ENCODE measurements around the gene PEAK3.

The PEAK3 gene

DNA sequence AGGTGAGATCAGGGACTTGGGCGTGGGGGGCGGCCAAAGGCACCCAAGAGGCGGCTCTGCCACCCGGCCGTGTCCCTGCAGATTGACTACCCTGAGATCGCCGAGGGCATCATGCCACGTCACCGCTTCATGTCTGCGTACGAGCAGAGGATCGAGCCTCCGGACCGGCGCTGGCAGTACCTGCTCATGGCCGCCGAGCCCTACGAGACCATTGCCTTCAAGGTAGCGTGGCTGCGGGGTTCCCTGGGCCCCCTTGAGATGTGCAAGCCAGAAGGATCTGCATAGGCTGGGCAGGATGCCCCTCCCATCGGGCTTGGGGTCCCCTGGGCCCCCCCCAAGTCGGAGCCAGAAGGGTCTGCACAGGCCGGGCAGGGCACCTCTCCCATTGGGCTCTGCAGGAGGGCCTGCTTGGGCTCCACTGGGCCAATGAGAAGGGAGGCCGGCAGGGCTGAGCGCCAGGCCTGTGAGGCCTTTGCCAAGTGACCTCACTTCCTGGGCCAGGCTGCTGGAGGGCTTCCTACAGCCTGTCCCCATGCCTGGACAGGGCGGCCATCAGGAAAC is 35.1 kb downstream of the PEAK3 start:
- peaks cover 23% of the 10 kb centered on the region for H3K36me3 Mint-ChIP-seq (ENCODE audit: low read depth)
- ATAC-seq (no peak), DNase-seq (no peak)
- H3K27ac Mint-ChIP-seq, result no peak overlapping the region
- no peak overlapping the region for H3K4me3 Mint-ChIP-seq
- peaks cover 11% of the 10 kb centered on the region for H3K4me1 Mint-ChIP-seq
- H3K9me3 Mint-ChIP-seq, result no peaks in the 10 kb centered on the region
- no peaks in the 10 kb centered on the region for H3K27me3 Mint-ChIP-seq

GRCh38 chr19:2246014-2246620 is 35.9 kb downstream of the PEAK3 start:
- Mint-ChIP-seq H3K27me3 (no peaks in the 10 kb centered on the region), H3K27ac (no peak overlapping the region), H3K9me3 (no peaks in the 10 kb centered on the region), H3K4me3 (no peak overlapping the region), H3K36me3 (ENCODE audit: low read depth) (peaks cover 29% of the 10 kb centered on the region), H3K4me1 (peaks cover 15% of the 10 kb centered on the region)
- no peak for ATAC-seq
- no peak for DNase-seq

DNA sequence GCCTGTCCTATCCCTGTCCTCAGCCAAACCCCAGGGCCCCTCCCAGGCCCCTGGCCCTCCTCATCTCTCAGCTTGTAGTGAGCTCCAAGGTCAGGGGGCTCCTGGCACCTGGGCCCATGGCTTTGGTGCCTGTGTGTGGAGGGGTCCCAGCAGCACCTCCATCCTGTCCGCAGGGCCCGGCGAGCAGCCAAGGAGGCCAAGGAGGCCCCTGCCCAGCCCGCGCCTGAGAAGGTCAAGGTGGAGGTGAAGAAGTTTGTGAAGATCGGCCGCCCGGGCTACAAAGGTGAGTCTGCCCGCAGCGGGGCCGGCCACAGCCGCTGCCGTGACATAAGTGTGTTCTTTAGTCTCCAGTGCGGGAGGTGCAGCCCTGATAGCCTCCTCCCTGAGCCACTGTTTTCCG is 36.7 kb downstream of the PEAK3 start:
- H3K27ac Mint-ChIP-seq, result no peak overlapping the region
- peaks cover 24% of the 10 kb centered on the region for H3K4me1 Mint-ChIP-seq
- H3K27me3 Mint-ChIP-seq, result no peaks in the 10 kb centered on the region
- ATAC-seq (no peak), DNase-seq (no peak)
- no peak overlapping the region for H3K4me3 Mint-ChIP-seq
- peaks cover 37% of the 10 kb centered on the region for H3K36me3 Mint-ChIP-seq (ENCODE audit: low read depth)
- H3K9me3 Mint-ChIP-seq, result no peaks in the 10 kb centered on the region

DNA sequence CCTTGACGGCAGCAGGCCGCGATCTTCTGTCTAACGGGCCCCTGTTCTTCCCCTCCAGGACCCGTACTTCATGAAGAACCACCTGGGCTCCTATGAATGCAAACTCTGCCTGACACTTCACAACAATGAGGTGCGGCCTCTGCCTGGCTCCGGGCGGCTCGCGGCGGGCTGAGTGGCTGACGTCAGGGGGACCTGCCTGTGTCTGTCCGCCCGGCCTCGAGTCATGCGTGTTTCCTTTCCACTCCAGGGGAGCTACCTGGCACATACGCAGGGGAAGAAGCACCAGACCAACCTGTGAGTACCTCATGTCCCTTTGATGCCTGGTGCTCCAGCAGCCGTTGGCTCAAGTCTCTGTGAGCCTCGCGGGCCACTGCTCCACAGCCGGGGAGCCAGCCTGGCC is 37.5 kb downstream of the PEAK3 start:
- peaks cover 30% of the 10 kb centered on the region for H3K4me1 Mint-ChIP-seq
- H3K27ac Mint-ChIP-seq, result no peak overlapping the region
- H3K4me3 Mint-ChIP-seq, result no peak overlapping the region
- H3K27me3 Mint-ChIP-seq, result no peaks in the 10 kb centered on the region
- ATAC-seq (no peak), DNase-seq (no peak)
- no peaks in the 10 kb centered on the region for H3K9me3 Mint-ChIP-seq
- H3K36me3 Mint-ChIP-seq (ENCODE audit: low read depth), result peaks cover 42% of the 10 kb centered on the region

DNA sequence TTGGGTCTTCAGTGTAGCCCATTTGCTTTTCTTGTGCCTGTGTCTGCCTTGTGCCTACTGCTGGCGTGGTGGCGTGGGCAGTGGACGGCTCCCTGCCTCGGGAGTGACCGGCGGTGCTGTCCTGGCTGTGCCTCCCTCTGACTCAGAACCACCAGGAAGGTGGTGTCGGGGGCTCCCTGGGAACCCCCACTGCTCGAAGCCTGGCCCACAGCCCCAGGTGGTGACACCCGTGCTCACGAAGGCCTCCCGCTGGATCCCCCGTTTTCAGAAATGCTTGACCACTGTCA is 37.9 kb downstream of the PEAK3 start:
- Mint-ChIP-seq H3K4me1 (peaks cover 34% of the 10 kb centered on the region), H3K9me3 (no peaks in the 10 kb centered on the region), H3K36me3 (ENCODE audit: low read depth) (peaks cover 45% of the 10 kb centered on the region), H3K4me3 (no peak overlapping the region), H3K27me3 (no peaks in the 10 kb centered on the region), H3K27ac (no peak overlapping the region)
- DNase-seq, result no peak
- no peak for ATAC-seq

- no peak overlapping the region for H3K4me3 Mint-ChIP-seq
- ATAC-seq (no peak), DNase-seq (no peak)
- H3K9me3 Mint-ChIP-seq, result no peaks in the 10 kb centered on the region
- peaks cover 49% of the 10 kb centered on the region for H3K36me3 Mint-ChIP-seq (ENCODE audit: low read depth)
- H3K27ac Mint-ChIP-seq, result no peak overlapping the region
- peaks cover 39% of the 10 kb centered on the region for H3K4me1 Mint-ChIP-seq
- H3K27me3 Mint-ChIP-seq, result no peaks in the 10 kb centered on the region
These were observed 38.5 kb downstream of the PEAK3 start for GRCh38 chr19:2243274-2244124.

DNA sequence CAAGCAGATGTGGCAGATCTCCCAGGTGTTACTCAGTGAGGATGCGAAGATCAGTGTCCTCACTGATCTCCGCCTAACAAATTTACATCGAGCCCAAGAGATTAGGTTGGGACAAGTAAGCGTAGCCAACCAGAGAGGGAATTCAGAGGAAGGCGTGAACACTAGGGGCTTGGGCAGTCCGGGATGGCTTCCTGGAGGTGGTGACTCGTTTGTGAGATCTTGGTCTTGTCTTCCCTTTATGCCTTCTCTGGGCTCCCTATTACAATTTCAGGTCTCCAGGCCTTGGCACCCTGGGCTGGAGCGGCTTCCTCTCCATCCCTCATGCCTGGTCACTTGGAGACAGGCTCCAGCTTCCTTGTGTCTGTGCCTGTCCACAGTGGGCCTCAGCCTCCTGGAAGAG is 39.2 kb downstream of the PEAK3 start:
- Mint-ChIP-seq H3K4me3 (no peak overlapping the region), H3K36me3 (ENCODE audit: low read depth) (peaks cover 56% of the 10 kb centered on the region), H3K4me1 (peaks cover 46% of the 10 kb centered on the region), H3K9me3 (no peaks in the 10 kb centered on the region), H3K27me3 (no peaks in the 10 kb centered on the region), H3K27ac (no peak overlapping the region)
- ATAC-seq (no peak), DNase-seq (no peak)

- Mint-ChIP-seq H3K4me3 (no peak overlapping the region), H3K4me1 (peaks cover 50% of the 10 kb centered on the region), H3K36me3 (ENCODE audit: low read depth) (peaks cover 61% of the 10 kb centered on the region), H3K27me3 (no peaks in the 10 kb centered on the region), H3K27ac (peak overlapping the region; percentile 56), H3K9me3 (no peaks in the 10 kb centered on the region)
- DNase-seq, result no peak
- ATAC-seq, result no peak
These were observed 39.9 kb downstream of the PEAK3 start for GRCh38 chr19:2242092-2242537.

DNA sequence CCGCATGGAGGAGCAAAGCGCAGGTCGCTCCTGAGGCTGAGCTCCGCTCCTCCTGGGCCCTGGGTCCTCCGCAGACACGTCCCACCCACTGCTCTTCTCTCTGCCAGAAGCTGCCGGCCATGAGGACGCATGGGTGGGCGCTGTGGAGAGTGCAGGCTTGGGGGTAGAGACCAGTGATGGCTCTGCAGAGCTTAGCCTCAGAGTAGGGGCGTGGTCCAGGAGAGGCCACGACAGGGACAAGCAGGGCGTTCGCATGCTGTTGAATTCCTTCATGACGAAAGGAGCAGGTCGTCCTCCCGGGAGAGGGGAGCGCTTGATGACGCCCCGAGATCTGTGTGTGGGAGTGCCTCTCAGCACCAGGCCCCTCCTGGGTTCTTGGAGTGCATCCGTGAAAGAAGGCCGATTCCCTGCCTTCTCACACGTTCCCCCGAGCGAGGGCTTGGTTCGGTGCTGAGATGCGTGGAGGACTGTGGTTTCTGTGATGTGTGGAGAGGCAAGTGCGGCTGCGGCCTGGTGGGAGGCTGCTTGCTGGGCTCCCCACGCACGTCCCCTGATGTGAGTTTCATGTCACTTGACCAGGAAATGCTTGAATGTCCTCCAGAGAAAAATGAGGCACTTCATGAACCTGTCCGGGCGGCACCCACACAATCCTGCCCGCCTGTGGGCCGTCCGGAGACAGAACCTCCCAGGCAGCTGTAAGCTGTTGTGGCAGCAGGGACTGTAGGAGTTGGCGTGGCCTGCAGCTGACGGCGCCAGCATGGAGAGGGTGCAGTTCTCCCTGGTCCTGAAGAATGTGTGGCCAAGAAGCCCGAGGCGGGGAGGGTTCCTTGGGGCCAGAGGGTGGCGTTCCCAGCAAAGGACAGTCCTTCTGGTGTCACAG is 40.9 kb downstream of the PEAK3 start:
- no peaks in the 10 kb centered on the region for H3K9me3 Mint-ChIP-seq
- H3K4me3 Mint-ChIP-seq, result peak overlapping the region; percentile 85
- no peak for DNase-seq
- H3K27ac Mint-ChIP-seq, result peak overlapping the region; percentile 80
- ATAC-seq, result no peak
- peaks cover 57% of the 10 kb centered on the region for H3K4me1 Mint-ChIP-seq
- H3K36me3 Mint-ChIP-seq (ENCODE audit: low read depth), result peaks cover 67% of the 10 kb centered on the region
- peaks cover 5% of the 10 kb centered on the region for H3K27me3 Mint-ChIP-seq

- Mint-ChIP-seq H3K4me3 (peak overlapping the region; percentile 85), H3K4me1 (peaks cover 60% of the 10 kb centered on the region), H3K36me3 (ENCODE audit: low read depth) (peaks cover 64% of the 10 kb centered on the region), H3K27me3 (peaks cover 5% of the 10 kb centered on the region), H3K27ac (peak overlapping the region; percentile 80), H3K9me3 (no peaks in the 10 kb centered on the region)
- DNase-seq (no peak), ATAC-seq (no peak)
These were observed 41.9 kb downstream of the PEAK3 start for GRCh38 chr19:2239771-2240770.

GRCh38 chr19:2239173-2239572 is 42.8 kb downstream of the PEAK3 start:
- H3K36me3 Mint-ChIP-seq (ENCODE audit: low read depth), result peaks cover 60% of the 10 kb centered on the region
- peak overlapping the region; percentile 98 for H3K27ac Mint-ChIP-seq
- peaks cover 5% of the 10 kb centered on the region for H3K27me3 Mint-ChIP-seq
- peak overlapping the region; percentile 85 for H3K4me3 Mint-ChIP-seq
- ATAC-seq, result no peak
- peaks cover 69% of the 10 kb centered on the region for H3K4me1 Mint-ChIP-seq
- no peaks in the 10 kb centered on the region for H3K9me3 Mint-ChIP-seq
- DNase-seq, result no peak

DNA sequence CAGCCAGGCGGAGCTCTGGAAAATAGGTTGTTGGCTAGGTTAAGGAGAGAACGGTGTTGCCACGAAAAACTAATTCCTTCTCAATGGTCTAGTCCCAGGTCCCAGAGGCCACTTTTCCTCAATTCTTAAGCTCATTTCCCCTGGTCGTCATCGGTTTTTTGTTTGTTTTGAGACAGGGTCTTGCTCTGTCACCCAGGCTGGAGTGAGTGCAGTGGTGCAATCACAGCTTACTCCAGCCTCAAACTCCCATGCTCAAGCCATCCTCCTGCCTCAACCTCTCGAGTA is 44.2 kb downstream of the PEAK3 start:
- ATAC-seq (no peak), DNase-seq (no peak)
- Mint-ChIP-seq H3K27me3 (peaks cover 5% of the 10 kb centered on the region), H3K4me1 (peaks cover 76% of the 10 kb centered on the region), H3K27ac (peak overlapping the region; percentile 98), H3K9me3 (no peaks in the 10 kb centered on the region), H3K4me3 (peak overlapping the region; percentile 85), H3K36me3 (ENCODE audit: low read depth) (peaks cover 58% of the 10 kb centered on the region)

GRCh38 chr19:2237051-2237868 is 44.7 kb downstream of the PEAK3 start:
- Mint-ChIP-seq H3K27me3 (peaks cover 5% of the 10 kb centered on the region), H3K36me3 (ENCODE audit: low read depth) (peaks cover 55% of the 10 kb centered on the region), H3K9me3 (no peaks in the 10 kb centered on the region), H3K27ac (peak overlapping the region; percentile 98), H3K4me1 (peaks cover 71% of the 10 kb centered on the region), H3K4me3 (peak overlapping the region; percentile 85)
- ATAC-seq (no peak), DNase-seq (no peak)
